Measurements from ENCODE around the gene ARHGEF5.
"Not testable (repeated sequence)": the region's sequence is repeated elsewhere in the genome, so short reads cannot be mapped to it uniquely, and the experiment has no call there.

DNA sequence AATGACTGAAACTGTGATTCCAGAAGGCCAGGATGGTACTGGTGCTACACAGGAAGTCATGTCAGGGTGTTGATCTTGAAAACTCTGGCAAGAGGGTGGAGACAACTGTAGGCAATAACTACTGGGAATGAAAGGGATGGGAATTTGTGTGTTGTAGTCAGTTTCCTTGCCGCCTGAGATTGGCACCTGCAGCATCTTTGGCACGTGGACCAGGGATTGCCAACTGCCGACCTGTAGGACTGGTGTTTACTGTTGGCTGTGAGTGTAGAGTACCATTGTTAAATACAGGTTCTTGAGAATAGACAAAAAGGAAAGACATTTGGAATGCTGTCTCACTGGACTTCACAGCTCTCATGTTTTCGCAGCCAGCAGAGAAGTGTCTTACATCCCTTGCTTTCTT, 31.8 kb upstream of the ARHGEF5 start:
- TF ChIP-seq POLR2A (IDR thresholded peaks at IDR 0.05; ENCODE audit: low read length); GATA1 (IDR thresholded peaks at IDR 0.05; ENCODE audit: low read depth, low read length): not testable (repeated sequence)

All from erythroblast (primary cell).